Measurements from ENCODE around the gene SLC34A1. TPM values are rescaled to one million over a fixed set of nuclear protein-coding genes. Genes with fewer than 3 reads are reported as not detected.

The SLC34A1 gene
- total and polyA plus RNA-seq, 2 of the 13 experiments (the other 11 are each of a cell fraction or from before 2014, with no cell fraction given): 0.03 to 0.20 TPM

DNA sequence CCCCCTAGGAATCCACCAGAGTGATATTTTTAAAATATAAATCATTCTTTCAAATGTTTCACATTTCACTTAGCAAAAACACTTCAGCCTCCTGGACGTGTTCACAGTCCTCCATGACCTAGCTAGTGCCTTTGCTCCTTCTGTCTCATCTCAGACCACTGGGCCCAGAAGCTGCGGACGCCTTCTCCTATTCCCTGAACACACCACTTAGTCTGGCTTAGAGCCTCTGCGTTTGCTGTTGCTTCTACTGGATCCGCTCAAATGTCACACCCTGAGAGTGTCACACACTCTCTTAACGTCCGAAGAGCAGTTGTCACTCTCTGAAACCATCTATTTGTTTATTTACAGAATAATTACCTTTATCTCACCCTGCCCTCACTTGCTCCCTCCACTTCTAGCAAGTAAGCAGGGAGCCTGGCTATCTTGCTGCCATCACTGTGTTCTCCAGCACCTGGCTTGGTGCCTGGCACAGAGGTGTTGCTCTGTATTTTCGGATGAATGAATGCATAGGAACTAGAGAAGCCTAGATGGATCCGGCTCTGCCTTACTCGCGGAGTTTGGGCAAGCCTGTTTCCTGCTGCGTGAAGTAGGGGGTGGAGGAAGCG, 41.1 kb downstream of the SLC34A1 start (continued):
- TF ChIP-seq, protein P1, sequence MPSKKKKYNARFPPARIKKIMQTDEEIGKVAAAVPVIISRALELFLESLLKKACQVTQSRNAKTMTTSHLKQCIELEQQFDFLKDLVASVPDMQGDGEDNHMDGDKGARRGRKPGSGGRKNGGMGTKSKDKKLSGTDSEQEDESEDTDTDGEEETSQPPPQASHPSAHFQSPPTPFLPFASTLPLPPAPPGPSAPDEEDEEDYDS (CRISPR knock-in tag; IDR thresholded peaks at IDR 0.05): no peak
- TF ChIP-seq ZBTB3 (CRISPR knock-in tag; IDR thresholded peaks at IDR 0.05; ENCODE audit: borderline replicate concordance, low read depth) (no peak), NCOA5 (CRISPR knock-in tag; IDR thresholded peaks at IDR 0.05) (no peak), PCBP1 (IDR thresholded peaks at IDR 0.05; ENCODE audit: borderline replicate concordance, low read depth, low read length) (no peak), MIER2 (CRISPR knock-in tag; IDR thresholded peaks at IDR 0.05) (no peak), SAP130 (CRISPR knock-in tag; IDR thresholded peaks at IDR 0.05; ENCODE audit: low read depth) (no peak), ZEB1 (IDR thresholded peaks at IDR 0.05; ENCODE audit: insufficient replicate concordance, low read depth) (no peak), EED (CRISPR knock-in tag; IDR thresholded peaks at IDR 0.05) (no peak), FOSL1 (CRISPR knock-in tag; IDR thresholded peaks at IDR 0.05; ENCODE audit: borderline replicate concordance) (no peak), SMAD3 (CRISPR knock-in tag; IDR thresholded peaks at IDR 0.05) (no peak), RFX5 (IDR thresholded peaks at IDR 0.05; ENCODE audit: low read depth, low read length) (no peak), MBNL3 (CRISPR knock-in tag; conservative IDR thresholded peaks at IDR 0.05) (no peak), ZNF317 (CRISPR knock-in tag; IDR thresholded peaks at IDR 0.05) (no peak), U2AF2 (IDR thresholded peaks at IDR 0.05; ENCODE audit: low read depth, low read length) (no peak), ARNT2 (CRISPR knock-in tag; IDR thresholded peaks at IDR 0.05; ENCODE audit: low read depth) (no peak), HDAC2 (CRISPR knock-in tag; IDR thresholded peaks at IDR 0.05) (no peak), ZNF547 (CRISPR knock-in tag; IDR thresholded peaks at IDR 0.05) (no peak)
- TF ChIP-seq, protein P2, sequence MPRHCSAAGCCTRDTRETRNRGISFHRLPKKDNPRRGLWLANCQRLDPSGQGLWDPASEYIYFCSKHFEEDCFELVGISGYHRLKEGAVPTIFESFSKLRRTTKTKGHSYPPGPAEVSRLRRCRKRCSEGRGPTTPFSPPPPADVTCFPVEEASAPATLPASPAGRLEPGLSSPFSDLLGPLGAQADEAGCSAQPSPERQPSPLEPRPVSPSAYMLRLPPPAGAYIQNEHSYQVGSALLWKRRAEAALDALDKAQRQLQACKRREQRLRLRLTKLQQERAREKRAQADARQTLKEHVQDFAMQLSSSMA (CRISPR knock-in tag; IDR thresholded peaks at IDR 0.05): no peak
- TF ChIP-seq, protein P3, sequence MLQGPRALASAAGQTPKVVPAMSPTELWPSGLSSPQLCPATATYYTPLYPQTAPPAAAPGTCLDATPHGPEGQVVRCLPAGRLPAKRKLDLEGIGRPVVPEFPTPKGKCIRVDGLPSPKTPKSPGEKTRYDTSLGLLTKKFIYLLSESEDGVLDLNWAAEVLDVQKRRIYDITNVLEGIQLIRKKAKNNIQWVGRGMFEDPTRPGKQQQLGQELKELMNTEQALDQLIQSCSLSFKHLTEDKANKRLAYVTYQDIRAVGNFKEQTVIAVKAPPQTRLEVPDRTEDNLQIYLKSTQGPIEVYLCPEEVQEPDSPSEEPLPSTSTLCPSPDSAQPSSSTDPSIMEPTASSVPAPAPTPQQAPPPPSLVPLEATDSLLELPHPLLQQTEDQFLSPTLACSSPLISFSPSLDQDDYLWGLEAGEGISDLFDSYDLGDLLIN (CRISPR knock-in tag; IDR thresholded peaks at IDR 0.05; ENCODE audit: borderline replicate concordance): no peak
- TF ChIP-seq, protein P4, sequence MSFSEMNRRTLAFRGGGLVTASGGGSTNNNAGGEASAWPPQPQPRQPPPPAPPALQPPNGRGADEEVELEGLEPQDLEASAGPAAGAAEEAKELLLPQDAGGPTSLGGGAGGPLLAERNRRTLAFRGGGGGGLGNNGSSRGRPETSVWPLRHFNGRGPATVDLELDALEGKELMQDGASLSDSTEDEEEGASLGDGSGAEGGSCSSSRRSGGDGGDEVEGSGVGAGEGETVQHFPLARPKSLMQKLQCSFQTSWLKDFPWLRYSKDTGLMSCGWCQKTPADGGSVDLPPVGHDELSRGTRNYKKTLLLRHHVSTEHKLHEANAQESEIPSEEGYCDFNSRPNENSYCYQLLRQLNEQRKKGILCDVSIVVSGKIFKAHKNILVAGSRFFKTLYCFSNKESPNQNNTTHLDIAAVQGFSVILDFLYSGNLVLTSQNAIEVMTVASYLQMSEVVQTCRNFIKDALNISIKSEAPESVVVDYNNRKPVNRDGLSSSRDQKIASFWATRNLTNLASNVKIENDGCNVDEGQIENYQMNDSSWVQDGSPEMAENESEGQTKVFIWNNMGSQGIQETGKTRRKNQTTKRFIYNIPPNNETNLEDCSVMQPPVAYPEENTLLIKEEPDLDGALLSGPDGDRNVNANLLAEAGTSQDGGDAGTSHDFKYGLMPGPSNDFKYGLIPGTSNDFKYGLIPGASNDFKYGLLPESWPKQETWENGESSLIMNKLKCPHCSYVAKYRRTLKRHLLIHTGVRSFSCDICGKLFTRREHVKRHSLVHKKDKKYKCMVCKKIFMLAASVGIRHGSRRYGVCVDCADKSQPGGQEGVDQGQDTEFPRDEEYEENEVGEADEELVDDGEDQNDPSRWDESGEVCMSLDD (CRISPR knock-in tag; IDR thresholded peaks at IDR 0.05; ENCODE audit: borderline replicate concordance): no peak
- TF ChIP-seq, protein P5, sequence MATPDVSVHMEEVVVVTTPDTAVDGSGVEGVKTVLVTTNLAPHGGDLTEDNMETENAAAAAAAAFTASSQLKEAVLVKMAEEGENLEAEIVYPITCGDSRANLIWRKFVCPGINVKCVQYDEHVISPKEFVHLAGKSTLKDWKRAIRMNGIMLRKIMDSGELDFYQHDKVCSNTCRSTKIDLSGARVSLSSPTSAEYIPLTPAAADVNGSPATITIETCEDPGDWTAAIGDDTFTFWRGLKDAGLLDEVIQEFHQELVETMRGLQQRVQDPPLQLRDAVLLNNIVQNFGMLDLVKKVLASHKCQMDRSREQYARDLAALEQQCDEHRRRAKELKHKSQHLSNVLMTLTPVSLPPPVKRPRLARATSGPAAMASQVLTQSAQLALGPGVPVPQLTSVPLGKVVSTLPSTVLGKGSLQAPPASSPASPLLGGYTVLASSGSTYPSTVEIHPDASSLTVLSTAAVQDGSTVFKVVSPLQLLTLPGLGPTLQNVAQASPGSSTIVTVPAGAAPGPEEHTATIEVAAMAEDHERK (CRISPR knock-in tag; IDR thresholded peaks at IDR 0.05; ENCODE audit: low read depth): no peak
- TF ChIP-seq, protein P6, sequence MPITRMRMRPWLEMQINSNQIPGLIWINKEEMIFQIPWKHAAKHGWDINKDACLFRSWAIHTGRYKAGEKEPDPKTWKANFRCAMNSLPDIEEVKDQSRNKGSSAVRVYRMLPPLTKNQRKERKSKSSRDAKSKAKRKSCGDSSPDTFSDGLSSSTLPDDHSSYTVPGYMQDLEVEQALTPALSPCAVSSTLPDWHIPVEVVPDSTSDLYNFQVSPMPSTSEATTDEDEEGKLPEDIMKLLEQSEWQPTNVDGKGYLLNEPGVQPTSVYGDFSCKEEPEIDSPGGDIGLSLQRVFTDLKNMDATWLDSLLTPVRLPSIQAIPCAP (CRISPR knock-in tag; IDR thresholded peaks at IDR 0.05; ENCODE audit: low read depth): no peak
- TF ChIP-seq, protein P7, sequence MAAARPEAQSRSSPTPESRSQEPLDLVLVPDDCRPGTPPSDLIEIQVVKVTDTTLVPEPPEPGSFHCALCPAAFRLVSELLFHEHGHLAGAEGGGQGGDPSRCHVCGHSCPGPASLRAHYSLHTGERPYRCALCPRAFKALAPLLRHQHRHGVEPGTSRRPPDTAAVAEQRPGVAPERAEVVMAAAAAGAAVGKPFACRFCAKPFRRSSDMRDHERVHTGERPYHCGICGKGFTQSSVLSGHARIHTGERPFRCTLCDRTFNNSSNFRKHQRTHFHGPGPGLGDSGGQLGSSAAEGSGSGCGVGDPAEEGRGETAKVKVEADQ (CRISPR knock-in tag; IDR thresholded peaks at IDR 0.05; ENCODE audit: borderline replicate concordance): no peak
